Heart left ventricle (tissue), 16 donors: ENCODE results near the gene CSNK1D. TPM values are rescaled to one million over a fixed set of nuclear protein-coding genes. Genes with fewer than 3 reads are reported as not detected.

Experiments used
- ATAC-seq, 4 donors: fragments of 200-7000 bp; cut with Tn5 transposase; one replicate each; pipeline ENCODE4 v1.9.1; 2020 to 2022; ENCODE audit warnings: moderate library complexity in 4 of 4, mild to moderate bottlenecking in 3 of 4, moderate number of reproducible peaks in 1 of 4
- DNase-seq, 5 donors: peaks; one replicate each; pipeline ENCODE4 v3.0.0-alpha.2; 2020
- H3K27ac ChIP-seq, 12 donors: fragments of 200-600 bp; sonication (generic) in 4 of 12; one replicate each; pipeline versions ENCODE4 v1.5.0 to v1.8.0; 2016 to 2022; ENCODE audit warnings: mild to moderate bottlenecking in 2 of 12
- H3K27me3 ChIP-seq, 9 donors: fragments of 200-600 bp; sonication (generic) in 2 of 9; one replicate each; pipeline versions ENCODE4 v1.5.1 to v1.8.0; 2016 to 2022; ENCODE audit warnings: mild to moderate bottlenecking in 3 of 9
- H3K36me3 ChIP-seq, 9 donors: fragments of 200-600 bp; sonication (generic) in 2 of 9; one replicate each; pipeline versions ENCODE4 v1.5.0 to v1.8.0; 2018 to 2022; ENCODE audit warnings: mild to moderate bottlenecking in 2 of 9
- H3K4me1 ChIP-seq, 12 donors: fragments of 200-600 bp; sonication (generic) in 4 of 12; one replicate each; pipeline versions ENCODE4 v1.5.0 to v1.8.0; 2016 to 2022; ENCODE audit warnings: mild to moderate bottlenecking in 3 of 12
- H3K4me3 ChIP-seq, 12 donors: fragments of 200-600 bp; sonication (generic) in 4 of 12; one replicate each; pipeline versions ENCODE4 v1.5.0 to v1.8.0; 2017 to 2022; ENCODE audit warnings: mild to moderate bottlenecking in 9 of 12, moderate library complexity in 4 of 12
- H3K9me3 ChIP-seq, 12 donors: fragments of 200-600 bp; sonication (generic) in 4 of 12; one replicate each; pipeline versions ENCODE4 v1.5.0 to v1.8.0; 2016 to 2022; ENCODE audit warnings: mild to moderate bottlenecking in 1 of 12
- POLR2A ChIP-seq, 2 donors: fragments of 450-650 bp; IDR thresholded peaks; one replicate each; pipeline ENCODE4 v1.6.1; 2017; ENCODE audit warnings: antibody characterized with exemption in 2 of 2, mild to moderate bottlenecking in 2 of 2, moderate library complexity in 2 of 2
- WGBS, 4 donors: extraction: QIAGEN DNeasy Blood & Tissue Kit in 2 of 4; methylation state at CpG; one replicate each; pipeline versions ENCODE4 v1.1.5 to v1.1.7; 2013 to 2018; 5-methylcytosine and 5-hydroxymethylcytosine counted together
- intact Hi-C, 10 donors: fragments of 100-400 bp; cut with DNase I; formaldehyde crosslinking; loops; one replicate each; pipeline versions ENCODE4 v1.11.1 to v1.14.2; 2022
- polyA plus RNA-seq, 2 donors: library from polyadenylated mRNA; stranded (reverse); fragments of 200-250 nt; gene quantifications; one replicate each; pipeline ENCODE4 v1.2.3, GENCODE V29; 2013
- total RNA-seq, 9 donors: library from RNA; depleted of rRNA in 2 of 9; stranded (reverse); fragments of >200 nt in 2 of 9; fragmentation: NEBNext Ultra II Directional in 3 of 9; extraction: Animal tissue kit (Norgen Biotek cat#: 25700) in 3 of 9; gene quantifications; one replicate each; pipeline versions ENCODE4 v1.1.0 to v1.2.4, GENCODE V29; 2016 to 2023
- TF ChIP-seq, protein P1 (sequence below), 12 donors: fragments of 200-600 bp; sonication (generic) in 4 of 12; IDR thresholded peaks; one replicate each; pipeline versions ENCODE4 v1.5.0 to v1.8.0; 2018 to 2022; ENCODE audit warnings: antibody characterized with exemption in 12 of 12, mild to moderate bottlenecking in 5 of 12
- donor health status: ischemic (EF 13 %, LVEDD 7.1; RV severe dilation, severe dysfunction).
- donor health status: healthy with polysubstance abuse.
- donor health status: DM: no; HTN: yes; CAD: no.
- donor health status: DM: no; HTN: no; CAD: no.
- donor health status: ischemic (EF 25% LVEDD 6.9; RV normal size, moderate dysfunction).
- donor health status: ischemic (EF 25% LVEDD 5.7; RV mildly dilated, moderate dysfunction).
- donor health status: healthy.
- donor health status: DM: yes; HTN: yes; CAD: no.
- donor health status: ischemic (EF 35%, LVEDD 5.7; RV mildly dilated, moderate dysfunction).
- donor health status: nonischemic (EF 11% LVEDD 7.7; RV severe dilation, severe dysfunction).
- donor health status: DM: yes; HTN: yes; CAD: no.
- donor health status: PGD.
- donor health status: ischemic (EF 29% LVEDD 5.4; RV normal size, mild dysfunction).
- donor health status: nonischemic (EF 23%, LVEDD 6.1; RV moderate dilation, normal function).

CSNK1D gene
- total and polyA plus RNA-seq, 11 donors, result 38.4 to 88.1 (median 66.1) TPM

DNA sequence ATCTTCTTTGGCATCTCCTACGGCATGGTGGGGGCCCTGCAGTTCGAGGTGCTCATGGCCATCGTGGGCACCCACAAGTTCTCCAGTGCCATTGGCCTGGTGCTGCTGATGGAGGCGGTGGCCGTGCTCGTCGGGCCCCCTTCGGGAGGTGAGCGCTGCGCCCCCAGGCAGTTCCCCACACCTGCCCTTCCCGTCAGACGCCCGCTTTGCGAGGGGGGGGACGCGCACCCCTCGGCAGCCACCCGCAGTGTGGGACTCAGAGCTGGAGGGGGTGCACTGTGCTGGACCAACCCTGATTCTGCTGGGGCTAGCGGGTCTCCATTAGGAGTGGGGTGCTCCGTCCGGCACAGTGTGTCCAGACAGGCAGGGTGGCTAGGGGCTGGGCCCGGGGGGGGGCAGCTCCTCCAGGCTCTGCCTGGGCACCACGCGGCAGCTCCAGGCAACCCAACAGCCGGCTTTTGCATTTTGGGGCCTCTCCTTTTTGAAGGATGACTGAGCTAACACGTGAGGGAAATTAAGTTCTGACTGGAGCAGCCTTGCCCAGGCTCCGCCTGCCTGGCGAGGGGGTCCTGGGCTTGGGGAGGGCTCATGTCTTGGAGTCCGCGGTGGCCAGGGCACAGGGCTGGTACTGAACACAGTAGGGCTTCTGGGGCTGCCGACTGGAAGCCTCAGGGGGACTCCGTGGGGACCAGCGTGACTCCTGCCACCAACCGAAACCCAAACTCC, 35.6 kb downstream of the CSNK1D start:
- intact Hi-C loops, result loop anchor here in 8 of 10 donors (2.0 to 10.0 kb wide), 6 partner anchors 34 to 87 kb away; partner anchors contain the start of gene CSNK1D (in 2 of the 8)
- peak overlapping the region in 11 of 12 donors; percentile 28 to 86 (median 61) for H3K27ac ChIP-seq
- H3K36me3 ChIP-seq, result peaks cover 0 to 52% (median 9%) of the 10 kb centered on the region in 9 donors
- no peaks in the 10 kb centered on the region for H3K27me3 ChIP-seq
- ATAC-seq, result no peak
- H3K4me3 ChIP-seq, result peak overlapping the region in 6 of 12 donors; percentile 0 to 28 (median 22)
- DNase-seq, result peak in 2 of 5 donors; percentile 33 to 62
- no peaks in the 10 kb centered on the region for H3K9me3 ChIP-seq
- WGBS, 4 donors, result 74 to 76% (median 75%) methylated on average over 30 to 34 of the region's 34 CpGs
- TF ChIP-seq, protein P1, sequence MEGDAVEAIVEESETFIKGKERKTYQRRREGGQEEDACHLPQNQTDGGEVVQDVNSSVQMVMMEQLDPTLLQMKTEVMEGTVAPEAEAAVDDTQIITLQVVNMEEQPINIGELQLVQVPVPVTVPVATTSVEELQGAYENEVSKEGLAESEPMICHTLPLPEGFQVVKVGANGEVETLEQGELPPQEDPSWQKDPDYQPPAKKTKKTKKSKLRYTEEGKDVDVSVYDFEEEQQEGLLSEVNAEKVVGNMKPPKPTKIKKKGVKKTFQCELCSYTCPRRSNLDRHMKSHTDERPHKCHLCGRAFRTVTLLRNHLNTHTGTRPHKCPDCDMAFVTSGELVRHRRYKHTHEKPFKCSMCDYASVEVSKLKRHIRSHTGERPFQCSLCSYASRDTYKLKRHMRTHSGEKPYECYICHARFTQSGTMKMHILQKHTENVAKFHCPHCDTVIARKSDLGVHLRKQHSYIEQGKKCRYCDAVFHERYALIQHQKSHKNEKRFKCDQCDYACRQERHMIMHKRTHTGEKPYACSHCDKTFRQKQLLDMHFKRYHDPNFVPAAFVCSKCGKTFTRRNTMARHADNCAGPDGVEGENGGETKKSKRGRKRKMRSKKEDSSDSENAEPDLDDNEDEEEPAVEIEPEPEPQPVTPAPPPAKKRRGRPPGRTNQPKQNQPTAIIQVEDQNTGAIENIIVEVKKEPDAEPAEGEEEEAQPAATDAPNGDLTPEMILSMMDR (IDR thresholded peaks at IDR 0.05), result no peak
- TF ChIP-seq POLR2A (IDR thresholded peaks at IDR 0.05), result no peak
- H3K4me1 ChIP-seq, result peaks cover 49 to 93% (median 66%) of the 10 kb centered on the region in 12 donors

DNA sequence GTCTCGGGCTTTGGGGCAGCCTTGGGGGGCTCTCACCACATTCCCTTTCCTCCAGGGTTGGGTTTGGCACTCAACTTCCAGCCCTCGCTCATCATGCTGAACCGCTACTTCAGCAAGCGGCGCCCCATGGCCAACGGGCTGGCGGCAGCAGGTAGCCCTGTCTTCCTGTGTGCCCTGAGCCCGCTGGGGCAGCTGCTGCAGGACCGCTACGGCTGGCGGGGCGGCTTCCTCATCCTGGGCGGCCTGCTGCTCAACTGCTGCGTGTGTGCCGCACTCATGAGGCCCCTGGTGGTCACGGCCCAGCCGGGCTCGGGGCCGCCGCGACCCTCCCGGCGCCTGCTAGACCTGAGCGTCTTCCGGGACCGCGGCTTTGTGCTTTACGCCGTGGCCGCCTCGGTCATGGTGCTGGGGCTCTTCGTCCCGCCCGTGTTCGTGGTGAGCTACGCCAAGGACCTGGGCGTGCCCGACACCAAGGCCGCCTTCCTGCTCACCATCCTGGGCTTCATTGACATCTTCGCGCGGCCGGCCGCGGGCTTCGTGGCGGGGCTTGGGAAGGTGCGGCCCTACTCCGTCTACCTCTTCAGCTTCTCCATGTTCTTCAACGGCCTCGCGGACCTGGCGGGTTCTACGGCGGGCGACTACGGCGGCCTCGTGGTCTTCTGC, 36.3 kb downstream of the CSNK1D start:
- H3K4me3 ChIP-seq, result no peak overlapping the region
- no peaks in the 10 kb centered on the region for H3K27me3 ChIP-seq
- H3K9me3 ChIP-seq, result no peaks in the 10 kb centered on the region
- DNase-seq (peak in 2 of 5 donors; percentile 39 to 66), ATAC-seq (no peak)
- H3K27ac ChIP-seq, result peak overlapping the region in 1 of 12 donors; percentile 86
- H3K4me1 ChIP-seq, result peaks cover 43 to 91% (median 63%) of the 10 kb centered on the region in 12 donors
- intact Hi-C loops, result loop anchor here in 8 of 10 donors (2.0 to 10.0 kb wide), 6 partner anchors 35 to 88 kb away; partner anchors contain the start of gene CSNK1D (in 2 of the 8)
- WGBS, 4 donors, result 93 to 95% (median 95%) methylated on average over 45 to 59 of the region's 59 CpGs
- peaks cover 0 to 45% (median 8%) of the 10 kb centered on the region in 9 donors for H3K36me3 ChIP-seq
- TF ChIP-seq POLR2A (IDR thresholded peaks at IDR 0.05), result no peak
- TF ChIP-seq, protein P1 (IDR thresholded peaks at IDR 0.05), result no peak

DNA sequence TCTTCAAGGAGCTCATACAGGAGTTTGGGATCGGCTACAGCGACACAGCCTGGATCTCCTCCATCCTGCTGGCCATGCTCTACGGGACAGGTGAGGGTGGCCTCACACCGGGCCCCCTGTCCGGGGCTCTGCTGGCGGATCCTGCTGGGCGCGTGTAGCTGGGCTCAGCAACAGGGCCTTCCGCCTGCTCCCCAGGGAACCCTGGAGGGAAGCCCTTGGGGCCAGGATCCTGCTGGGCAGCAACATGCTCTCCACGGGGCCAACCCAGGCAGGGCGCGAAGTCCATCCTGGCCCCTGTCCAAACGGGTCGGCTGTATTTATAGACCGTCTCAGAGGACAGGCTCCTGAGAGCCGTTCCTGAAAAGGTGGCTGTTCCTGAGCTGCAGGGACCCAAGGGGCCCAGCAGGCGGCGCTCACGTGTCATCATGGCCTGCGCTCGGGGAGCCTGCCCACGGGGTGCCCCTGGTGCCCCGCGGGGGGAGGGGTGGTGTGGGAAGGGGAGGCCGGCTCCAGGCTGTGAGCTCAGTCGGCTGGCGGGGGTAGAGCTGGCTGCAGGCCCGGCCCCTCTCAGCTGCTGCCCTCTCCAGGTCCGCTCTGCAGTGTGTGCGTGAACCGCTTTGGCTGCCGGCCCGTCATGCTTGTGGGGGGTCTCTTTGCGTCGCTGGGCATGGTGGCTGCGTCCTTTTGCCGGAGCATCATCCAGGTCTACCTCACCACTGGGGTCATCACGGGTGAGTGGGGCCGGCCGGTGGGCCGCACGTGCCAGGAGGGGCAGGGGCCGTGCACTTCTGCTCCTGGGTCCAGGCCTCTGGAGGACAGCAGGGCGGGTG, 37.1 kb downstream of the CSNK1D start:
- Histone ChIP-seq H3K27me3 (no peaks in the 10 kb centered on the region), H3K4me3 (no peak overlapping the region), H3K27ac (peak overlapping the region in 2 of 12 donors; percentile 27 to 86), H3K36me3 (peaks cover 0 to 44% (median 8%) of the 10 kb centered on the region in 9 donors), H3K9me3 (no peaks in the 10 kb centered on the region), H3K4me1 (peaks cover 37 to 91% (median 63%) of the 10 kb centered on the region in 12 donors)
- WGBS, 4 donors, result 45 to 56% (median 51%) methylated on average over 21 to 44 of the region's 44 CpGs
- intact Hi-C loops, result loop anchor here in 9 of 10 donors (1.0 to 10.0 kb wide), 7 partner anchors 36 to 88 kb away; partner anchors contain the start of gene CSNK1D (in 2 of the 9)
- DNase-seq, result peak in 4 of 5 donors; percentile 64 to 81 (median 72)
- TF ChIP-seq, protein P1 (IDR thresholded peaks at IDR 0.05), result peak; percentile 82 to 90 (median 86)
- no peak for TF ChIP-seq POLR2A (IDR thresholded peaks at IDR 0.05)
- peak in 3 of 4 donors; percentile 3 to 8 (median 6) for ATAC-seq
